Forelimb muscle (tissue), 1 donor: ENCODE results near the gene INPP4A. TPM values are rescaled to one million over a fixed set of nuclear protein-coding genes. Genes with fewer than 3 reads are reported as not detected.
"Not testable (repeated sequence)": the region's sequence is repeated elsewhere in the genome, so short reads cannot be mapped to it uniquely, and the experiment has no call there.

Experiments
- DNase-seq: peaks from one replicate; pipeline ENCODE4 v3.0.0-alpha.2; 2013; ENCODE audit warnings: low read depth
- polyA plus RNA-seq: library from polyadenylated mRNA; unstranded; fragments of 120-200 nt; gene quantifications from one replicate; pipeline ENCODE4 v1.2.1, GENCODE V29; 2013; ENCODE audit not compliant: insufficient read length

Gene INPP4A
- 11.1 TPM for polyA plus RNA-seq

- no peak for DNase-seq
Measured at GRCh38 chr2:98444436-98445176, at the start of gene INPP4A. Gene INPP4A (plus strand): TSS chr2:98444858. CDS start chr2:98520049, 75,191 bp downstream.

GRCh38 chr2:98395977-98396376, 48.7 kb upstream of the INPP4A start:
- DNase-seq = no peak

GRCh38 chr2:98396745-98397355, 47.8 kb upstream of the INPP4A start:
- DNase-seq = no peak

- DNase-seq = no peak
Measured at GRCh38 chr2:98399140-98399539, 45.5 kb upstream of the INPP4A start.

- DNase-seq = no peak
Measured at GRCh38 chr2:98403878-98404277, 40.8 kb upstream of the INPP4A start.

- no peak for DNase-seq
Measured at GRCh38 chr2:98404556-98405250, 40.0 kb upstream of the INPP4A start.

- no peak for DNase-seq
Measured at GRCh38 chr2:98405301-98405700, 39.4 kb upstream of the INPP4A start.

GRCh38 chr2:98408155-98408554, 36.5 kb upstream of the INPP4A start:
- no peak for DNase-seq

GRCh38 chr2:98412751-98413458, 31.8 kb upstream of the INPP4A start:
- peak; percentile 24 for DNase-seq

- DNase-seq = not testable (repeated sequence)
Measured at GRCh38 chr2:98414246-98414645, 30.4 kb upstream of the INPP4A start.

GRCh38 chr2:98415719-98416248, 28.9 kb upstream of the INPP4A start:
- DNase-seq = not testable (repeated sequence)

GRCh38 chr2:98416383-98417159, 28.1 kb upstream of the INPP4A start:
- DNase-seq = no peak

- DNase-seq = no peak
Measured at GRCh38 chr2:98419544-98419943, 25.1 kb upstream of the INPP4A start.

GRCh38 chr2:98419977-98420725, 24.5 kb upstream of the INPP4A start:
- DNase-seq = no peak

GRCh38 chr2:98422449-98422848, 22.2 kb upstream of the INPP4A start:
- no peak for DNase-seq

GRCh38 chr2:98426771-98427170, 17.9 kb upstream of the INPP4A start:
- no peak for DNase-seq

- DNase-seq = no peak
Measured at GRCh38 chr2:98432145-98432544, 12.5 kb upstream of the INPP4A start.

GRCh38 chr2:98433363-98433964, 11.2 kb upstream of the INPP4A start:
- no peak for DNase-seq

GRCh38 chr2:98434492-98434891, 10.2 kb upstream of the INPP4A start:
- DNase-seq = no peak

- DNase-seq = not testable (repeated sequence)
Measured at GRCh38 chr2:98435670-98436069, 9.0 kb upstream of the INPP4A start.
